RWPE2 (cell line): ENCODE results near the gene MYOM3.

Source experiments
- ATAC-seq: fragments of 200-7000 bp; cut with Tn5 transposase; 3 replicates; pipeline ENCODE4 v1.9.1; 2021; ENCODE audit warnings: low read depth
- DNase-seq: peaks from one replicate; pipeline ENCODE4 v3.0.0-alpha.2; 2020; ENCODE audit warnings: low spot score
- H3K27ac ChIP-seq: fragments of 450-650 bp; 2 replicates; pipeline ENCODE4 v1.5.1; 2017; ENCODE audit warnings: mild to moderate bottlenecking; ENCODE audit not compliant: poor library complexity, severe bottlenecking
- H3K27me3 ChIP-seq: fragments of 250-450 bp; sonication (Bioruptor Pico); 2 replicates; pipeline ENCODE4 v1.5.1; 2021; ENCODE audit warnings: mild to moderate bottlenecking, moderate library complexity; ENCODE audit not compliant: insufficient read depth, poor library complexity, severe bottlenecking
- H3K36me3 ChIP-seq: fragments of 250-450 bp; sonication (Bioruptor Pico); 2 replicates; pipeline ENCODE4 v1.5.1; 2020; ENCODE audit warnings: low read depth, mild to moderate bottlenecking, moderate library complexity
- H3K4me1 ChIP-seq: fragments of 250-450 bp; sonication (Bioruptor Pico); 2 replicates; pipeline ENCODE4 v1.5.1; 2021; ENCODE audit warnings: mild to moderate bottlenecking, moderate library complexity; ENCODE audit not compliant: insufficient read depth, poor library complexity, severe bottlenecking
- H3K4me3 ChIP-seq: fragments of 250-450 bp; sonication (Bioruptor Pico); 2 replicates; pipeline ENCODE4 v1.5.1; 2021; ENCODE audit warnings: mild to moderate bottlenecking, moderate library complexity; ENCODE audit not compliant: severe bottlenecking
- H3K9me3 ChIP-seq: fragments of 250-450 bp; sonication (Bioruptor Pico); 2 replicates; pipeline ENCODE4 v1.5.1; 2021; ENCODE audit warnings: mild to moderate bottlenecking, moderate library complexity; ENCODE audit not compliant: severe bottlenecking
- TF ChIP-seq, protein P1 (sequence below): fragments of 450-650 bp; IDR thresholded peaks from one replicate; pipeline ENCODE4 v1.5.1; 2017; ENCODE audit warnings: mild to moderate bottlenecking, moderate library complexity; ENCODE audit not compliant: poor library complexity, severe bottlenecking

Gene MYOM3

DNA sequence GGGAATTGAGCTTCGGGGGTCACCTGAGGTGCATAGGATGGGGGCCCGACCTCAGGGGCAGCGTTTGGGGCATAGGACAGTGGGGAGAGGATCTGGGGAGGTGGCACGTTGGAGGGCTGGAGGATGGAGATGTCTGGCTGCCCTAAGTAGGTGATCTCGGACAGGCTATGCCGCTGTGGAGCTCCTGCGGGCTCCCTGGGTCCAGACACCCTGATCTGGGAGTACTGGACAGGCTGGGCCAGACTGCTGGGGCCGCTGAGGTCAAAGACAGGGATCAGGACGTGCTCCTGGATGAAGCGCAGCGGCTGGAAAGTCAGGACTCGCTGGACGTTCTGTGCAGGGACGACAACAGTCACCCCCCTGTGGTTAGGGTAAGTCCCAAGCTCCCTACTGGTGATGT lies 9.5 kb upstream of the MYOM3 start:
- peaks cover 21% of the 10 kb centered on the region for H3K4me1 ChIP-seq
- no peak overlapping the region for H3K4me3 ChIP-seq
- H3K27me3 ChIP-seq: no peaks in the 10 kb centered on the region
- no peaks in the 10 kb centered on the region for H3K36me3 ChIP-seq
- DNase-seq (no peak), ATAC-seq (no peak)
- TF ChIP-seq, protein P1, sequence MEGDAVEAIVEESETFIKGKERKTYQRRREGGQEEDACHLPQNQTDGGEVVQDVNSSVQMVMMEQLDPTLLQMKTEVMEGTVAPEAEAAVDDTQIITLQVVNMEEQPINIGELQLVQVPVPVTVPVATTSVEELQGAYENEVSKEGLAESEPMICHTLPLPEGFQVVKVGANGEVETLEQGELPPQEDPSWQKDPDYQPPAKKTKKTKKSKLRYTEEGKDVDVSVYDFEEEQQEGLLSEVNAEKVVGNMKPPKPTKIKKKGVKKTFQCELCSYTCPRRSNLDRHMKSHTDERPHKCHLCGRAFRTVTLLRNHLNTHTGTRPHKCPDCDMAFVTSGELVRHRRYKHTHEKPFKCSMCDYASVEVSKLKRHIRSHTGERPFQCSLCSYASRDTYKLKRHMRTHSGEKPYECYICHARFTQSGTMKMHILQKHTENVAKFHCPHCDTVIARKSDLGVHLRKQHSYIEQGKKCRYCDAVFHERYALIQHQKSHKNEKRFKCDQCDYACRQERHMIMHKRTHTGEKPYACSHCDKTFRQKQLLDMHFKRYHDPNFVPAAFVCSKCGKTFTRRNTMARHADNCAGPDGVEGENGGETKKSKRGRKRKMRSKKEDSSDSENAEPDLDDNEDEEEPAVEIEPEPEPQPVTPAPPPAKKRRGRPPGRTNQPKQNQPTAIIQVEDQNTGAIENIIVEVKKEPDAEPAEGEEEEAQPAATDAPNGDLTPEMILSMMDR: no peak
- H3K9me3 ChIP-seq: no peaks in the 10 kb centered on the region
- no peak overlapping the region for H3K27ac ChIP-seq

GRCh38 chr1:24120965-24121364 lies 9.0 kb upstream of the MYOM3 start:
- Histone ChIP-seq H3K4me3 (no peak overlapping the region), H3K4me1 (peaks cover 21% of the 10 kb centered on the region), H3K27ac (peak overlapping the region; percentile 45), H3K27me3 (no peaks in the 10 kb centered on the region), H3K9me3 (no peaks in the 10 kb centered on the region), H3K36me3 (no peaks in the 10 kb centered on the region)
- TF ChIP-seq, protein P1: no peak
- ATAC-seq (no peak), DNase-seq (no peak)

DNA sequence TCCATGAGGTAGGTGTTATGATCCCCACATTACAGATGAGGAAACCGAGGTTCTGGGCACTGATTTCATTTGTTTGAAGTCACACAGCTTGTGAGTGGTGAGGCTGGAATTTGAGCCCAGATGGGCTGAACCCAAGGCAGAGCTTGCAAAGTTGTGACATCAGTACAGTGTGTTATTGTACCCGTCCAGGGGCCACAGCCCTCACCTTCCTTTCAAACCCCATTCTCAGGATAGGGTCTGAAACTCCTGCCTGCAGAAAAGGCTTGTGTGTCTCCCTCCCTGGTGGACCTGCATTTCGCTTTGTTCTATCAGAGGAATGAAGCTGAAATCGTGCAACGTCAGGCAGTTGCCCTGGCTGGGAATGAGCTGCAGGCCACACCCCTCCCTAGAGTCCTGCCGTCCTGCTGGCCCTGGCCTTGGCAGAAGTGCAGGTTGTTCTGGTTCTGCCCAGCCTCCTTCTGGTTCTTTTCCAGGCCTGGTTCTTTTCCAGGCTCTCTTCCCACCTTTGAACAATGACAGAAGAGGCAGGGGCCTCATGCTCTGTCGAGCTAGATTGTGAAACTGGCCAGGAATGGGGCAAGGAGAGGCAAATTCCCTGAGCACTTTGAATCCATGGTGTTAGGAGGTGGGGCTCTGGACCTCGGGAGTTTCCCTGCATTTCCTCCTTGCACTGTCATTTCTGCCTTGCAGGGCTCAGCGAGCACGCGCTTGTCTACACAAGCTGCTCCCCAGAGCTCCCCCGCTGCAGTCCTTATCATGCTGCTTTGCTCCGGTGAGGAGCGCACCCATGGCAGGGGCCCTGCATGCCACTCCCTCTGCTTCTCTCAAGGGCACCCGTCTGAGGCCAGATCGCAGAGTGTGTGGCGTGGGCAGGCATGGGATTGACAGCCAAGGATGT lies 8.2 kb upstream of the MYOM3 start:
- Histone ChIP-seq H3K4me3 (no peak overlapping the region), H3K27me3 (no peaks in the 10 kb centered on the region), H3K36me3 (no peaks in the 10 kb centered on the region), H3K4me1 (peaks cover 21% of the 10 kb centered on the region), H3K27ac (peak overlapping the region; percentile 45), H3K9me3 (no peaks in the 10 kb centered on the region)
- DNase-seq: no peak
- ATAC-seq: peak; percentile 64
- TF ChIP-seq, protein P1: no peak

DNA sequence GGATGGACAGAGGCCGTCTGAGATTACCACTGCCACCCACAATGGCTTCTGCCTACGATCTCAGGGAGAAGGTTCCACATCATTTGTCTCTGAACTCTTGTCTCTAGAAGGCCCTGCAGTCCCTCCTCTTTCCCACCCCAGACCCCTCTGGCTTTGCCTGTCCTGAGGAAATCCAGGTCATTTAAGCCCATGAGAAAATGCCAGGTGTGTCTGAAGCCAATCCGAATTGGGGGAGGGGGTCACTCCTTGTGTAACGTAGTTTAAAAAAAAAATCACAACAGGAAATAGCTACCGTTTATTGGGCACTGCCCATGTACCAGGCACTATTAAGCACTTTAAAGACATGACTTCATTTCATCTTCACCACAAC lies 7.5 kb upstream of the MYOM3 start:
- DNase-seq (no peak), ATAC-seq (no peak)
- TF ChIP-seq, protein P1: no peak
- no peaks in the 10 kb centered on the region for H3K36me3 ChIP-seq
- no peak overlapping the region for H3K4me3 ChIP-seq
- H3K4me1 ChIP-seq: peaks cover 21% of the 10 kb centered on the region
- peak overlapping the region; percentile 45 for H3K27ac ChIP-seq
- H3K9me3 ChIP-seq: no peaks in the 10 kb centered on the region
- no peaks in the 10 kb centered on the region for H3K27me3 ChIP-seq
